Fibroblast of lung (primary cell): ENCODE results near the gene WNT3. TPM values are rescaled to one million over a fixed set of nuclear protein-coding genes. Genes with fewer than 3 reads are reported as not detected.

Source experiments
- DNase-seq, 2 donors: peaks; one replicate each; pipeline versions ENCODE4 v3.0.0 to v3.0.0-alpha.2; 2010; ENCODE audit warnings: low read depth in 2 of 2
- H2AFZ ChIP-seq: 2 replicates; pipeline ENCODE4 v1.5.1; 2012; ENCODE audit warnings: low read length, control low read depth, inconsistent platforms
- H3K27ac ChIP-seq: 2 replicates; pipeline ENCODE4 v1.5.1; 2011; ENCODE audit warnings: low read length, control low read depth; ENCODE audit not compliant: insufficient read depth
- H3K27me3 ChIP-seq: 2 replicates; pipeline ENCODE4 v1.5.1; 2011; ENCODE audit warnings: mild to moderate bottlenecking, low read length; ENCODE audit not compliant: control insufficient read depth, insufficient read depth
- H3K36me3 ChIP-seq: 2 replicates; pipeline ENCODE4 v1.5.1; 2011; ENCODE audit warnings: low read length; ENCODE audit not compliant: control insufficient read depth, insufficient read depth
- H3K4me1 ChIP-seq: 2 replicates; pipeline ENCODE4 v1.5.1; 2011; ENCODE audit warnings: low read length; ENCODE audit not compliant: control insufficient read depth, insufficient read depth; ENCODE audit errors: extremely low read depth
- H3K4me2 ChIP-seq: 2 replicates; pipeline ENCODE4 v1.5.1; 2011; ENCODE audit warnings: low read length, control low read depth; ENCODE audit not compliant: insufficient read depth; ENCODE audit errors: extremely low read depth
- H3K4me3 ChIP-seq, 4 experiments: fragments of 200-600 bp in 1 of 4; sonication (generic) in 1 of 4; replicated peaks in 1 of 4; 2 replicates each; pipeline ENCODE4 v1.5.1; 2011 to 2016; ENCODE audit warnings: low read length in 4 of 4, low read depth in 3 of 4, mild to moderate bottlenecking in 3 of 4, control low read depth in 2 of 4, inconsistent platforms in 1 of 4, mixed read lengths in 1 of 4; ENCODE audit not compliant: insufficient read depth in 1 of 4; ENCODE audit errors: control extremely low read depth in 1 of 4
- H3K79me2 ChIP-seq: 2 replicates; pipeline ENCODE4 v1.5.1; 2012; ENCODE audit warnings: mild to moderate bottlenecking, low read length, inconsistent platforms; ENCODE audit not compliant: control insufficient read depth, insufficient read depth
- H3K9ac ChIP-seq: 2 replicates; pipeline ENCODE4 v1.5.1; 2011; ENCODE audit warnings: mild to moderate bottlenecking, low read length, control low read depth; ENCODE audit not compliant: insufficient read depth
- H3K9me3 ChIP-seq: 2 replicates; pipeline ENCODE4 v1.5.1; 2012; ENCODE audit warnings: low read depth, low read length; ENCODE audit not compliant: control insufficient read depth, insufficient read depth
- H4K20me1 ChIP-seq: 2 replicates; pipeline ENCODE4 v1.5.1; 2011; ENCODE audit warnings: low read length; ENCODE audit not compliant: control insufficient read depth, insufficient read depth; ENCODE audit errors: extremely low read depth
- CTCF ChIP-seq, 2 donors: IDR thresholded peaks in 1 of 2; conservative IDR thresholded peaks in 1 of 2; 1 replicate in 1 of 2; 2 replicates in 1 of 2; pipeline ENCODE4 v1.5.1; 2011 to 2012; ENCODE audit warnings: low read length in 2 of 2, control low read depth in 1 of 2, inconsistent platforms in 1 of 2, low read depth in 1 of 2, mild to moderate bottlenecking in 1 of 2
- EZH2 ChIP-seq: IDR thresholded peaks from 2 replicates; pipeline ENCODE4 v1.5.1; 2012; ENCODE audit warnings: low read length, control low read depth, mild to moderate bottlenecking; ENCODE audit errors: missing control alignments
- polyA plus RNA-seq, 2 donors: library from polyadenylated mRNA; depleted of rRNA in 1 of 2; stranded (reverse) in 1 of 2; unstranded in 1 of 2; fragments of >200 nt; gene quantifications; 2 replicates each; pipeline ENCODE4 v1.2.1, GENCODE V29; 2011 to 2012; ENCODE audit warnings: missing spikeins in 1 of 2
- total RNA-seq: library from RNA; depleted of rRNA; stranded (reverse); fragments of >200 nt; gene quantifications from 2 replicates; pipeline ENCODE4 v1.2.1, GENCODE V29; 2014

The WNT3 gene
- total and polyA plus RNA-seq, 2 donors (not counting 1 experiment from before 2014, with no cell fraction given): 1.3 to 1.5 TPM

GRCh38 chr17:46850688-46851028 lies 32.2 kb upstream of the WNT3 start:
- no peaks in the 10 kb centered on the region for H3K79me2 ChIP-seq
- no peak overlapping the region for H3K4me3 ChIP-seq
- no peak for TF ChIP-seq CTCF (conservative IDR thresholded peaks at IDR 0.05 in 1 of 2, IDR thresholded peaks at IDR 0.05 in 1 of 2; ENCODE audit: low read depth in 1 of 2, low read length in 2 of 2)
- TF ChIP-seq EZH2: no peak
- H3K27me3 ChIP-seq: peaks cover 47% of the 10 kb centered on the region
- DNase-seq: no peak
- no peak overlapping the region for H2AFZ ChIP-seq
- no peaks in the 10 kb centered on the region for H3K4me1 ChIP-seq
- H3K9ac ChIP-seq: no peak overlapping the region
- no peaks in the 10 kb centered on the region for H3K9me3 ChIP-seq
- no peak overlapping the region for H3K27ac ChIP-seq
- H3K4me2 ChIP-seq: no peak overlapping the region
- no peaks in the 10 kb centered on the region for H4K20me1 ChIP-seq
- no peaks in the 10 kb centered on the region for H3K36me3 ChIP-seq

GRCh38 chr17:46848534-46848933 lies 30.0 kb upstream of the WNT3 start:
- Histone ChIP-seq H3K4me3 (no peak overlapping the region), H3K9me3 (no peaks in the 10 kb centered on the region), H3K79me2 (no peaks in the 10 kb centered on the region), H3K27ac (no peak overlapping the region), H3K4me2 (no peak overlapping the region), H3K4me1 (no peaks in the 10 kb centered on the region), H3K36me3 (no peaks in the 10 kb centered on the region), H3K27me3 (peaks cover 45% of the 10 kb centered on the region), H2AFZ (no peak overlapping the region), H4K20me1 (no peaks in the 10 kb centered on the region), H3K9ac (no peak overlapping the region)
- no peak for DNase-seq
- no peak for TF ChIP-seq CTCF (conservative IDR thresholded peaks at IDR 0.05 in 1 of 2, IDR thresholded peaks at IDR 0.05 in 1 of 2; ENCODE audit: low read depth in 1 of 2, low read length in 2 of 2)
- TF ChIP-seq EZH2: no peak

- Histone ChIP-seq H3K9me3 (no peaks in the 10 kb centered on the region), H3K4me2 (no peak overlapping the region), H3K4me3 (no peak overlapping the region), H3K27me3 (peaks cover 38% of the 10 kb centered on the region), H2AFZ (no peak overlapping the region), H3K79me2 (no peaks in the 10 kb centered on the region), H3K4me1 (no peaks in the 10 kb centered on the region), H3K27ac (no peak overlapping the region), H4K20me1 (no peaks in the 10 kb centered on the region), H3K36me3 (no peaks in the 10 kb centered on the region), H3K9ac (no peak overlapping the region)
- DNase-seq: no peak
- no peak for TF ChIP-seq CTCF (conservative IDR thresholded peaks at IDR 0.05 in 1 of 2, IDR thresholded peaks at IDR 0.05 in 1 of 2; ENCODE audit: low read depth in 1 of 2, low read length in 2 of 2)
- no peak for TF ChIP-seq EZH2
Measured at GRCh38 chr17:46847204-46848191, 29.0 kb upstream of the WNT3 start.
